Activated CD8-positive, alpha-beta memory T cell treated with anti-CD3 and anti-CD28 coated beads, Interleukin-2, amount 50 U/mL, for 24 hours (primary cell): ENCODE data around the gene HOXC4.
"Not testable (repeated sequence)": the region's sequence is repeated elsewhere in the genome, so short reads cannot be mapped to it uniquely, and the experiment has no call there.

Source experiments
- DNase-seq: peaks from one replicate; pipeline ENCODE4 v3.0.0-alpha.2; 2020; ENCODE audit errors: extremely low read depth

Gene HOXC4

DNA sequence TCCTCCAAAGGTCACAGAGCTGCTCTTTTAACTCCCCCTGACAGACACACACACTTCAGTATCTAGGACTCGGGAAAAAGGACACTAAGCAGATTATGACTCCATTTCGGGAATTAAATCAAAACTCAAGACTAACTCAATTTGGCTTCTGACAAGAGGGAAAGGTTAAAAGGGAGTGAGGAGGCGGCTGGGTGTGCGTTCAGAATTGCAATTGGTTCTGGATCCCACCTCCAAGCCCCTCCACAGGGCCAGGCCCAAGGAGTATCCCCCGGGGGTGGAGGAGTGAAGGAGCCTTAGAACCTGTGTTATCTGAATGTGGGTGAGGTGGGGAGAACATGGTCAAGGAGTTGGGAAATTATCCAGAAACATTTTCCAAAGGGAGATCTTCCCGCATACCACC lies 35.8 kb downstream of the HOXC4 start:
- not testable (repeated sequence) for DNase-seq

DNA sequence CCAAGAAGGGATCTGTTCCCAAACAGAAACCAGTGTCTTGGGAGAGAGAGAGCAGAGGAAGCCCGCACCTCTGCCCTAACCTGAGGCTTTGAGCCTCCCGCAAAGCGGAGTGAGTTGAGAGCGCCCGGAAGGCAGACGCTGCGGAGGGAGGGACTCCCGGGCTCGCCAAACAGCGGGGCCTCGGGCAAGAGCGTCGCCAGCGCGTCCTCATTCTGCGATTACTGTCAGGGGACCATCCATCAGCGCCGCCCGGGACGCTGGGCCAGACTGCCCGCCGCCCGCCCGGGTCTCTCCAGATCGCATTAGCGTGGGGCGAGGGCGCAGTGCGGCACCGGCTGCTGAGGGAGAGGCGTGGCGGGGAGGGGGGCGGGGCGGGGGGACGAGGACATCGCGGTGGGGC lies 36.7 kb downstream of the HOXC4 start:
- not testable (repeated sequence) for DNase-seq

GRCh38 chr12:54092943-54093342 lies 39.3 kb downstream of the HOXC4 start:
- not testable (repeated sequence) for DNase-seq

GRCh38 chr12:54095928-54096327 lies 42.3 kb downstream of the HOXC4 start:
- not testable (repeated sequence) for DNase-seq

- not testable (repeated sequence) for DNase-seq
Measured at GRCh38 chr12:54098644-54099043, 45.0 kb downstream of the HOXC4 start.

DNA sequence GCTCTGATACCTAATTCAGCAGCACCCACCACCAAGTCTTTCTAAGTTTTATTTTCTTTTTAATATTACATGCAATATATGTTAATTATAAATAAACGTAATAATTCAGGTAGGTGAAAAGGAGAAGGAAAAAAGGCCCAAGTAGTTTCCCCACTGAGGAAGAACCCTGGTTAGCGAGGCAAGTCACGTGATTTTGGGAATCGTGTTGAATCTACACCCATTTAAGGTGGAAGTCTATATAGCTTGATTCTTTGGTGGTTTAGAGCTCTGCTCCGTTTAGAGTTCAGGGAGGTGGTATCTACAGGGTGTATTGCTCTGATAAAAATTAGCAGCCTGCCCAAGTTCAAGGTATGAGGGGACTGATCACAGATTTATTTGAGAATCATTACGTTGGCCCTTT lies 47.0 kb downstream of the HOXC4 start:
- not testable (repeated sequence) for DNase-seq

DNA sequence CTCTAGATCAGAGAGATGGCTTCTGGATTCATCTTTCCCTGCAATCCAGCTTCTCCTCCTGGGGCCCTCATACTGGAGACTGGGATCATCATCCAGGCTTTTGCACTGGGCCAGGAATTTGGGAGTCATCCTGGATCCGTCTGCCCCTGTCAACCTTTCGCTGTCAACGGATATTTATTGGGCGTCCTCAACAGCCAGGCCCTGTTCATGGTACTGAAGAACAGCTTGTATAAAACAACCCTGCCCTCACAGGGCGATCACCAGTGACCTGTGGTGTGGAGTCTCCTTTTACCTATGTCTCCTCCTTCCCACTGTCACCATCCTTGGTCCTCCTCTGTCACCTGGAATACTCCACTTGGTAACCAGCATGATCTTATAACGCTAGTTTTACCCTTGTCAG lies 48.6 kb downstream of the HOXC4 start:
- DNase-seq = not testable (repeated sequence)

DNA sequence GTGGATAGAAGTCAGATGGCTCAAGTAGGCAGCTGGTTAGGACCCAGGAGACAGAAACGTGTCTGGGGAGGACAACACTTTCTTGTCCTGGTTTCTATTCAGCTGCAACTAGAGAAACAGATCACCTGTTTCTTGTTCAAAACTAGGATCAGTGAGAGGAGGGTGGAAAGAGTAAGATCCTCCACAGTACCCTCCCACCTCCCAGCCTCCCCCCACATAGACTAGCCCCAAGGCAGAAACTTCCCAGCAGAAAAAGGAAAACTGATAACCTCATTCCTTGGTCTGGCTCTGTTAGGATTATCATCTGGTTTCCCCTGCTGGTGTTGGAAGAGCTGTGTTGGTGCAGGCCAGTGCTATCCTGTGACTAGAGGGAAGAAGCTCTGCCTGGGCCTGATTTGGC lies 50.2 kb downstream of the HOXC4 start:
- not testable (repeated sequence) for DNase-seq
